ENCODE data around the gene NT5DC4.

The NT5DC4 gene

GRCh38 chr2:112787729-112788393 is 67.0 kb downstream of the NT5DC4 start:
- H3K4me1 ChIP-seq (ENCODE audit: insufficient read depth, low read length) = no peaks in the 10 kb centered on the region
- no peaks in the 10 kb centered on the region for H3K79me2 ChIP-seq (ENCODE audit: insufficient read depth, low read length)
- no peak overlapping the region for H3K27ac ChIP-seq (ENCODE audit: low read length)
- no peaks in the 10 kb centered on the region for H3K9me3 ChIP-seq (ENCODE audit: insufficient read depth, low read length, severe bottlenecking)
- TF ChIP-seq EZH2 (IDR thresholded peaks at IDR 0.05; ENCODE audit: borderline replicate concordance, low read depth, low read length, severe bottlenecking) (no peak), CTCF (IDR thresholded peaks at IDR 0.05; ENCODE audit: borderline replicate concordance, extremely low read depth, low read length, poor library complexity, severe bottlenecking) (no peak)
- peaks cover 11% of the 10 kb centered on the region for H3K27me3 ChIP-seq (ENCODE audit: insufficient read depth, low read length, poor library complexity)
- no peak overlapping the region for H3K4me2 ChIP-seq (ENCODE audit: insufficient read depth, low read length)
- ATAC-seq (ENCODE audit: insufficient read depth, low read depth) = no peak
- no peak for DNase-seq
- H4K20me1 ChIP-seq (ENCODE audit: insufficient read depth, low read length) = no peaks in the 10 kb centered on the region
- no peak overlapping the region for H3K9ac ChIP-seq (ENCODE audit: low read depth, low read length)
- no peak overlapping the region for H3K4me3 ChIP-seq (ENCODE audit: low read depth in 1 of 2, low read length in 2 of 2)
- H2AFZ ChIP-seq (ENCODE audit: low read depth, low read length) = no peak overlapping the region
- no peaks in the 10 kb centered on the region for H3K36me3 ChIP-seq (ENCODE audit: insufficient read depth, low read length)

GRCh38 chr2:112788653-112789052 is 67.8 kb downstream of the NT5DC4 start:
- Histone ChIP-seq H3K79me2 (ENCODE audit: insufficient read depth, low read length) (no peaks in the 10 kb centered on the region), H3K9me3 (ENCODE audit: insufficient read depth, low read length, severe bottlenecking) (no peaks in the 10 kb centered on the region), H2AFZ (ENCODE audit: low read depth, low read length) (no peak overlapping the region), H3K4me3 (ENCODE audit: low read depth in 1 of 2, low read length in 2 of 2) (no peak overlapping the region), H3K27me3 (ENCODE audit: insufficient read depth, low read length, poor library complexity) (peaks cover 6% of the 10 kb centered on the region), H4K20me1 (ENCODE audit: insufficient read depth, low read length) (no peaks in the 10 kb centered on the region), H3K4me1 (ENCODE audit: insufficient read depth, low read length) (no peaks in the 10 kb centered on the region), H3K36me3 (ENCODE audit: insufficient read depth, low read length) (no peaks in the 10 kb centered on the region), H3K9ac (ENCODE audit: low read depth, low read length) (no peak overlapping the region), H3K4me2 (ENCODE audit: insufficient read depth, low read length) (no peak overlapping the region), H3K27ac (ENCODE audit: low read length) (no peak overlapping the region)
- TF ChIP-seq EZH2 (IDR thresholded peaks at IDR 0.05; ENCODE audit: borderline replicate concordance, low read depth, low read length, severe bottlenecking) = no peak
- no peak for TF ChIP-seq CTCF (IDR thresholded peaks at IDR 0.05; ENCODE audit: borderline replicate concordance, extremely low read depth, low read length, poor library complexity, severe bottlenecking)
- DNase-seq (no peak), ATAC-seq (ENCODE audit: insufficient read depth, low read depth) (no peak)
